HepG2 (cell line): ENCODE measurements around the gene CMIP. TPM values are rescaled to one million over a fixed set of nuclear protein-coding genes. Genes with fewer than 3 reads are reported as not detected.
A peak's percentile ranks its signal among the peaks of the same experiment; 100 is the strongest.

Experiments used
- AGO2 ChIP-seq: fragments of 200-400 bp; formaldehyde crosslinking; optimal IDR thresholded peaks from 2 replicates; pipeline ENCODE3; 2017; ENCODE audit warnings: mild to moderate bottlenecking, low read depth, low read length, moderate library complexity
- FOSL1 ChIP-seq: sonication (generic); formaldehyde crosslinking; IDR thresholded peaks from 2 replicates; pipeline ENCODE4 v1.9.0; 2021; ENCODE audit warnings: missing genetic modification reagents, borderline replicate concordance
- GABPB1 ChIP-seq: IDR thresholded peaks from 2 replicates; pipeline ENCODE4 v1.6.1; 2016; ENCODE audit warnings: mild to moderate bottlenecking, missing genetic modification reagents, moderate library complexity, missing compliant biosample characterization
- HDAC2 ChIP-seq: sonication (generic); formaldehyde crosslinking; IDR thresholded peaks from 2 replicates; pipeline ENCODE4 v1.4.0; 2020; ENCODE audit warnings: missing genetic modification reagents
- KDM6A ChIP-seq: IDR thresholded peaks from 2 replicates; pipeline ENCODE4 v1.6.1; 2016; ENCODE audit warnings: low read depth
- LBX2 ChIP-seq: sonication (generic); formaldehyde crosslinking; IDR thresholded peaks from 2 replicates; pipeline ENCODE4 v1.5.0; 2020; ENCODE audit warnings: missing genetic modification reagents, mild to moderate bottlenecking, borderline replicate concordance
- NR0B2 ChIP-seq: sonication (generic); formaldehyde crosslinking; IDR thresholded peaks from 2 replicates; pipeline ENCODE4 v1.4.0; 2020; ENCODE audit warnings: mild to moderate bottlenecking, missing genetic modification reagents
- POLR2G ChIP-seq: fragments of 200-400 bp; formaldehyde crosslinking; IDR thresholded peaks from 2 replicates; pipeline ENCODE4 v1.6.1; 2018; ENCODE audit warnings: mild to moderate bottlenecking, low read depth, low read length, moderate library complexity
- RARA ChIP-seq: IDR thresholded peaks from 2 replicates; pipeline ENCODE4 v1.6.1; 2016; ENCODE audit warnings: missing genetic modification reagents, missing compliant biosample characterization
- RBFOX2 ChIP-seq: fragments of 200-400 bp; formaldehyde crosslinking; IDR thresholded peaks from 2 replicates; pipeline ENCODE4 v1.6.1; 2017; ENCODE audit warnings: low read depth, mild to moderate bottlenecking, low read length
- SMC3 ChIP-seq: IDR thresholded peaks from 2 replicates; pipeline ENCODE4 v1.6.1; 2011; ENCODE audit warnings: low read length, improper control_type of control experiment
- SYNCRIP ChIP-seq: fragments of 200-400 bp; formaldehyde crosslinking; IDR thresholded peaks from 2 replicates; pipeline ENCODE4 v1.6.1; 2018; ENCODE audit warnings: mild to moderate bottlenecking, low read depth, low read length; ENCODE audit not compliant: insufficient read depth
- TCF12 ChIP-seq, 2 experiments: fragments of 450-650 bp in 1 of 2; sonication (generic) in 1 of 2; formaldehyde crosslinking in 1 of 2; IDR thresholded peaks; 2 replicates each; pipeline versions ENCODE4 v1.6.1 to v1.8.0; 2017 to 2022; ENCODE audit warnings: antibody characterized with exemption in 1 of 2, mild to moderate bottlenecking in 1 of 2, missing genetic modification reagents in 1 of 2, moderate library complexity in 1 of 2
- TRAFD1 ChIP-seq: sonication (generic); formaldehyde crosslinking; IDR thresholded peaks from 2 replicates; pipeline ENCODE4 v1.5.1; 2020; ENCODE audit warnings: missing genetic modification reagents, mild to moderate bottlenecking, borderline replicate concordance
- ZNF251 ChIP-seq: sonication (generic); formaldehyde crosslinking; IDR thresholded peaks from 2 replicates; pipeline ENCODE4 v1.9.0; 2021; ENCODE audit warnings: mild to moderate bottlenecking, missing genetic modification reagents
- ZNF503 ChIP-seq: sonication (generic); formaldehyde crosslinking; IDR thresholded peaks from 2 replicates; pipeline ENCODE4 v1.4.0; 2020; ENCODE audit warnings: missing genetic modification reagents
- ZNF512 ChIP-seq: sonication (generic); formaldehyde crosslinking; IDR thresholded peaks from 2 replicates; pipeline ENCODE4 v1.4.0; 2020; ENCODE audit warnings: mild to moderate bottlenecking, missing genetic modification reagents
- ZNF549 ChIP-seq: sonication (generic); formaldehyde crosslinking; IDR thresholded peaks from 2 replicates; pipeline ENCODE4 v1.5.0; 2020; ENCODE audit warnings: missing genetic modification reagents
- ZNF598 ChIP-seq: sonication (generic); formaldehyde crosslinking; IDR thresholded peaks from 2 replicates; pipeline ENCODE4 v1.5.1; 2020; ENCODE audit warnings: mild to moderate bottlenecking, missing genetic modification reagents, borderline replicate concordance
- ZNF678 ChIP-seq: sonication (generic); formaldehyde crosslinking; IDR thresholded peaks from 2 replicates; pipeline ENCODE4 v1.4.0; 2020; ENCODE audit warnings: mild to moderate bottlenecking, missing genetic modification reagents
- ZNF737 ChIP-seq: sonication (generic); formaldehyde crosslinking; IDR thresholded peaks from 2 replicates; pipeline ENCODE4 v1.5.0; 2020; ENCODE audit warnings: missing genetic modification reagents, mild to moderate bottlenecking, borderline replicate concordance
- ZNF761 ChIP-seq: sonication (generic); formaldehyde crosslinking; conservative IDR thresholded peaks from 2 replicates; pipeline ENCODE4 v1.4.0; 2020; ENCODE audit warnings: mild to moderate bottlenecking, missing genetic modification reagents
- ZNF883 ChIP-seq: sonication (generic); formaldehyde crosslinking; IDR thresholded peaks from 2 replicates; pipeline ENCODE4 v1.5.1; 2020; ENCODE audit warnings: mild to moderate bottlenecking, missing genetic modification reagents; ENCODE audit errors: not compliant biosample characterization
- polyA plus RNA-seq, 8 experiments: library from polyadenylated mRNA; depleted of rRNA in 3 of 8; stranded (reverse) in 7 of 8; unstranded in 1 of 8; fragments of >200 nt; fragmentation: Illumina TruSeq in 4 of 8; extraction: Trizol in 4 of 8; gene quantifications; 2 replicates each; pipeline versions ENCODE4 v1.2.1 to v1.2.3, GENCODE V29; 2011 to 2016; ENCODE audit warnings: low read depth in 4 of 8, missing spikeins in 1 of 8, mixed read lengths in 1 of 8; ENCODE audit not compliant: insufficient read depth in 1 of 8
- total RNA-seq, 5 experiments: library from RNA; depleted of rRNA; stranded (reverse); fragments of >200 nt; fragmentation: Illumina TruSeq; extraction: Trizol; gene quantifications; 2 replicates each; pipeline ENCODE4 v1.2.3, GENCODE V29; 2016; ENCODE audit warnings: low read depth in 1 of 5

CMIP gene
- total and polyA plus RNA-seq, 2 of the 13 experiments (the other 11 are each of a cell fraction or from before 2014, with no cell fraction given) = 10.9 to 18.1 TPM

- TF ChIP-seq ZNF503 (CRISPR knock-in tag) (no peak), SMC3 (peak; percentile 13; the same call in 1 of the 2 replicates), LBX2 (CRISPR knock-in tag) (no peak), HDAC2 (CRISPR knock-in tag) (0 out of 2 replicates have a peak, but pooled peaks have one; percentile 57), KDM6A (CRISPR knock-in tag) (no peak), ZNF737 (CRISPR knock-in tag) (no peak), RBFOX2 (no peak), SYNCRIP (no peak), POLR2G (no peak), ZNF883 (CRISPR knock-in tag) (no peak), ZNF678 (CRISPR knock-in tag) (no peak), ZNF761 (no peak), TRAFD1 (CRISPR knock-in tag) (no peak), GABPB1 (0 out of 2 replicates have a peak, but pooled peaks have one; percentile 12), ZNF598 (CRISPR knock-in tag) (no peak), FOSL1 (CRISPR knock-in tag) (no peak), ZNF251 (CRISPR knock-in tag) (no peak), RARA (CRISPR knock-in tag) (peak; percentile 70), ZNF549 (CRISPR knock-in tag) (no peak), ZNF512 (CRISPR knock-in tag) (no peak), TCF12 (IDR thresholded peaks at IDR 0.05) (no peak), TCF12 (CRISPR knock-in tag; IDR thresholded peaks at IDR 0.05) (no peak), NR0B2 (CRISPR knock-in tag) (no peak), AGO2 (no peak)
Measured at GRCh38 chr16:81511371-81511770, 66.8 kb downstream of the CMIP start (continued).
